CD14-positive monocyte (primary cell): ENCODE results near the gene SH2D7. TPM values are rescaled to one million over a fixed set of nuclear protein-coding genes. Genes with fewer than 3 reads are reported as not detected.

Experiments
- DNase-seq, 3 donors: peaks; one replicate each; pipeline ENCODE4 v3.0.0-alpha.2; 2011 to 2022
- H2AFZ ChIP-seq: 2 replicates; pipeline ENCODE4 v1.6.0; 2012; ENCODE audit warnings: mild to moderate bottlenecking, low read depth, low read length, inconsistent platforms; ENCODE audit not compliant: insufficient read depth, poor library complexity, severe bottlenecking
- H3K27ac ChIP-seq, 2 donors: 1 replicate in 1 of 2; 2 replicates in 1 of 2; pipeline ENCODE4 v1.5.1; 2012 to 2013; ENCODE audit warnings: low read length in 2 of 2, control low read depth in 1 of 2, inconsistent platforms in 1 of 2, low read depth in 1 of 2, mild to moderate bottlenecking in 1 of 2
- H3K27me3 ChIP-seq, 2 donors: one replicate each; pipeline versions ENCODE4 v1.6.0 to v1.6.1; 2011 to 2013; ENCODE audit warnings: low read length in 2 of 2; ENCODE audit not compliant: control insufficient read depth in 2 of 2, insufficient read depth in 2 of 2
- H3K36me3 ChIP-seq, 2 donors: replicated peaks in 1 of 2; 1 replicate in 1 of 2; 2 replicates in 1 of 2; pipeline versions ENCODE4 v1.5.1 to v1.6.1; 2012 to 2013; ENCODE audit warnings: low read length in 2 of 2, control low read depth in 1 of 2, inconsistent platforms in 1 of 2, mild to moderate bottlenecking in 1 of 2; ENCODE audit not compliant: insufficient read depth in 2 of 2, control insufficient read depth in 1 of 2
- H3K4me1 ChIP-seq, 2 donors: 1 replicate in 1 of 2; 2 replicates in 1 of 2; pipeline versions ENCODE4 v1.5.1 to v1.6.1; 2012 to 2013; ENCODE audit warnings: low read length in 2 of 2, control low read depth in 1 of 2, inconsistent platforms in 1 of 2, mild to moderate bottlenecking in 1 of 2, moderate library complexity in 1 of 2; ENCODE audit not compliant: insufficient read depth in 2 of 2, control insufficient read depth in 1 of 2
- H3K4me2 ChIP-seq: replicated peaks from 2 replicates; pipeline ENCODE3; 2012; ENCODE audit warnings: low read length, moderate library complexity, mild to moderate bottlenecking; ENCODE audit not compliant: poor library complexity, severe bottlenecking; ENCODE audit errors: extremely low read depth
- H3K4me3 ChIP-seq, 3 experiments: fragments of 200-600 bp in 1 of 3; sonication (generic) in 1 of 3; replicated peaks in 1 of 3; 1 replicate in 2 of 3; 2 replicates in 1 of 3; pipeline ENCODE4 v1.5.1; 2011 to 2013; ENCODE audit warnings: low read length in 3 of 3, mild to moderate bottlenecking in 3 of 3, control low read depth in 2 of 3, low read depth in 2 of 3, inconsistent platforms in 1 of 3, moderate library complexity in 1 of 3
- H3K79me2 ChIP-seq: 2 replicates; pipeline ENCODE4 v1.6.0; 2012; ENCODE audit warnings: mild to moderate bottlenecking, control low read depth, inconsistent platforms, low read length, moderate library complexity; ENCODE audit not compliant: insufficient read depth
- H3K9ac ChIP-seq: 2 replicates; pipeline ENCODE4 v1.6.0; 2017; ENCODE audit warnings: low read length, mild to moderate bottlenecking; ENCODE audit not compliant: insufficient read depth, poor library complexity, severe bottlenecking
- H3K9me3 ChIP-seq, 2 donors: replicated peaks in 1 of 2; 1 replicate in 1 of 2; 2 replicates in 1 of 2; pipeline versions ENCODE4 v1.5.1 to v1.6.1; 2012 to 2013; ENCODE audit warnings: low read length in 2 of 2, control low read depth in 1 of 2; ENCODE audit not compliant: control insufficient read depth in 1 of 2, insufficient read depth in 1 of 2
- H4K20me1 ChIP-seq: 2 replicates; pipeline ENCODE4 v1.6.0; 2012; ENCODE audit warnings: mild to moderate bottlenecking, low read length, control low read depth, moderate library complexity; ENCODE audit not compliant: insufficient read depth
- H3K27ac Mint-ChIP-seq, 7 donors: one replicate each; pipeline ENCODE4 v1.8.0; 2020; ENCODE audit warnings: mild to moderate bottlenecking in 7 of 7, mixed read lengths in 7 of 7, moderate library complexity in 6 of 7, inconsistent platforms in 2 of 7
- H3K27me3 Mint-ChIP-seq, 3 donors: one replicate each; pipeline ENCODE4 v1.8.0; 2021 to 2022; ENCODE audit warnings: low read depth in 3 of 3, mild to moderate bottlenecking in 3 of 3, mixed read lengths in 3 of 3, moderate library complexity in 3 of 3, inconsistent platforms in 1 of 3
- H3K36me3 Mint-ChIP-seq, 2 donors: one replicate each; pipeline ENCODE4 v1.8.0; 2020; ENCODE audit warnings: mixed read lengths in 2 of 2, inconsistent platforms in 1 of 2, mild to moderate bottlenecking in 1 of 2
- H3K4me1 Mint-ChIP-seq: one replicate; pipeline ENCODE4 v1.8.0; 2020; ENCODE audit warnings: mild to moderate bottlenecking, mixed read lengths
- H3K4me3 Mint-ChIP-seq, 2 donors: one replicate each; pipeline ENCODE4 v1.8.0; 2020; ENCODE audit warnings: mild to moderate bottlenecking in 2 of 2, mixed read lengths in 2 of 2, moderate library complexity in 1 of 2
- H3K9me3 Mint-ChIP-seq, 7 donors: one replicate each; pipeline ENCODE4 v1.8.0; 2020 to 2022; ENCODE audit warnings: mixed read lengths in 7 of 7, mild to moderate bottlenecking in 6 of 7, moderate library complexity in 6 of 7, inconsistent platforms in 2 of 7
- CTCF ChIP-seq: fragments of 200-600 bp; IDR thresholded peaks from one replicate; pipeline ENCODE4 v1.8.0; 2022; ENCODE audit warnings: antibody characterized with exemption, mild to moderate bottlenecking
- WGBS: methylation state at CpG from one replicate; pipeline ENCODE4 v1.1.5; 2013; ENCODE audit warnings: missing lambda C conversion rate; ENCODE audit not compliant: insufficient coverage; 5-methylcytosine and 5-hydroxymethylcytosine counted together
- intact Hi-C, 2 donors: fragments of 100-400 bp; cut with micrococcal nuclease; formaldehyde crosslinking; loops; one replicate each; pipeline versions ENCODE4 v1.15.0 to v1.15.1; 2023
- polyA plus RNA-seq, 3 donors: library from polyadenylated mRNA; depleted of rRNA in 1 of 3; unstranded in 2 of 3; stranded (reverse) in 1 of 3; fragments of 300-500 nt in 2 of 3; fragments of >200 nt in 1 of 3; fragmentation: Illumina TruSeq in 2 of 3; gene quantifications; 1 replicate in 2 of 3; 2 replicates in 1 of 3; pipeline ENCODE4 v1.2.3, GENCODE V29; 2012 to 2021

Gene SH2D7
- polyA plus RNA-seq, 3 donors, result not detected

DNA sequence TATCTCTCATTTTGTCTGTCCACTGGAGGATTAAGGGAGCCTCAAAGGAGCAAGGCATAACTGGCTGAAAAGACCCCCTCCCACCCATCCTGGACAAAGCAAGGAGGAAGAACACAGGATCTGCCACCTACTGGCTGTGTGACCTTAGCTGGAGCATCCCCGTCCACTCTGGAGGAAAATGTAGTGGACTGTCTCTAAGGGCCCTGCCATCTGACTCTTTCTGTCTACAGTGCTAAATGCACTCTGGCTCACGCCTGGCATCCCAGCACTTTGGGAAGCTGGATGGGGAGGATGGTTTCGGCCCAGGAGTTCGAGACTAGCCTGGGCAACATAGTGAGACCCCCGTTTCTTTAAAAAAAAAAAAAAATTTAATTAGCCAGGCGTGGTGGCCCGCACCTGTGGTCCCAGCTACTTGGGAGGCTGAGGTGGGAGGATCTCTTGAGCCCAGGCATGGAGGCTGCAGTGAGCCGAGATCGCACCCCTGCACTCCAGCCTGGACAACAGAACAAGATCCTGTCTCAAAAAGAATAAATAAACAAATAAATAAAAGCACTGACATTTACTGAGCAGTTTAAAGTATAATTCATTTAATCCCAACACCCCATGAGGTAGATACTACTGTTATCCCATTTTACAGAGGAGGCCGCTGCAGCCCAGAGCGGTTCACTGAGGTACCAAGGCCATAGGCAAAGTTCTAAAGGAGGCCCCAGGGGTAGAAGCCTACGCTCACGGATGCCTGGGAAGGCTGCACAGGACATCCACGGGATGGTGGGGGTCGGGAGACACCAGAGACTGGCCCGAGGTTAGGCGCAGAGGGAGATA is 15.9 kb upstream of the SH2D7 start:
- Histone ChIP-seq H3K9me3 (no peaks in the 10 kb centered on the region), H3K4me1 (peaks cover 45 to 65% of the 10 kb centered on the region in 2 donors), H3K4me2 (peak overlapping the region; percentile 99), H3K4me3 (peak overlapping the region; percentile 83 to 97 (median 93)), H3K27ac (peak overlapping the region; percentile 52 to 82), H3K9ac (peak overlapping the region; percentile 78), H3K79me2 (peaks cover 64% of the 10 kb centered on the region), H3K27me3 (no peaks in the 10 kb centered on the region), H3K36me3 (no peaks in the 10 kb centered on the region), H2AFZ (peak overlapping the region; percentile 85), H4K20me1 (peaks cover 30% of the 10 kb centered on the region)
- Mint-ChIP-seq H3K36me3 (peaks cover 7 to 8% of the 10 kb centered on the region in 2 donors), H3K4me3 (peak overlapping the region; percentile 91 to 99), H3K27ac (peak overlapping the region; percentile 41 to 90 (median 89)), H3K27me3 (no peaks in the 10 kb centered on the region), H3K9me3 (peaks cover 0 to 2% (median 0%) of the 10 kb centered on the region in 7 donors), H3K4me1 (peaks cover 41% of the 10 kb centered on the region)
- TF ChIP-seq CTCF, result no peak
- intact Hi-C loops, result no loop called here
- DNase-seq, result no peak
- 22% methylated on average over 12 of the region's 17 CpGs for WGBS

DNA sequence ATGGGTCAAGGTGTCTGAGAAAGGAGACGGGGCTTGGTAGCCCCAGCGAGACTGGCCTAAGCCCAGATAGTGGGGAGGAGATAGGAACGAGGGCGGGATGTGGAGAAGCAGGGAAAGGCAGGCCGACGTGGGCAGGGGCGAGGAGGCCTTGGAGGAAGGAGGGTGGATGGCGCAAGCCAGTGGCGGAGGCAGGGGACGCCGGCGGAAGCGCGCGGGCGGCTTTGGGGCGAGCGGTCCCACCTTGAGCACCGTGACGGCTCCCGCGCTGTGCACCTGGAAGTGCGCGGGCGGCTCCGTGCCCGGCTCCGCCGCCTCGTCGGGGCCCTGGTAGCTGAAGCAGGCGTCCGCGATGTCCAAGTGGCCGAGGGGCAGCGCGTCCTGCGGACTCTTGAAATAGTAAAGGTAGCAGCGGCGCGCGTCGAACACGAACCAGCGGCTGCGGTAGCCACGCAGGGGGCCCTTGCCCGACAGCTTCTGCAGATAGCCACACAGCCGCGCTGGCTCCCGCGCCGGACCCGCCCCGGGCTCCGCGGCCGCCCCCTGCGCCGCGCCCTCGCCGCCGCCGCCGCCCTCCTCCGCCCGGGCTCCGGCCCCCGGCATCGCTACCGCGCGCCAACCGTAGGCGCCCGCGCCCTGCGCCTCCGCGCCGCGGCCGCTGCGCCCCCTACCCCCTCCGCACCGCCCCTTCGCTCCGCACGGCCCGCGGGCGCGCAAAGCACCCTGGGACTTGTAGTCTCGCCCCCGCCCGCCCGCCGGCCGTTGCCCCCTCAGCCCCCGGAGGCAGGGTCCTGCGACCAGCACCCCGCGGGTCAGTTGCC is 15.1 kb upstream of the SH2D7 start, which contains the start of gene TBC1D2B:
Gene TBC1D2B (minus strand): TSS at position 659 of the 818 bp plus-strand sequence. CDS start 59 bp downstream, at position 600.
- WGBS, result 0% methylated on average over 99 of the region's 104 CpGs
- Histone ChIP-seq H4K20me1 (peaks cover 24% of the 10 kb centered on the region), H3K4me2 (peak within 1 kb of the TSS; percentile 99), H3K36me3 (no peaks in the 10 kb centered on the region), H3K27me3 (no peaks in the 10 kb centered on the region), H3K27ac (peak within 1 kb of the TSS; percentile 52 to 82), H2AFZ (peak within 1 kb of the TSS; percentile 85), H3K4me3 (peak within 1 kb of the TSS; percentile 83 to 97 (median 93)), H3K4me1 (peaks cover 44 to 65% of the 10 kb centered on the region in 2 donors), H3K79me2 (peaks cover 56% of the 10 kb centered on the region), H3K9me3 (no peaks in the 10 kb centered on the region), H3K9ac (peak within 1 kb of the TSS; percentile 78)
- TF ChIP-seq CTCF, result no peak
- peak in 2 of 3 donors; percentile 36 to 47 for DNase-seq
- Mint-ChIP-seq H3K27me3 (no peaks in the 10 kb centered on the region), H3K27ac (peak within 1 kb of the TSS; percentile 77 to 90 (median 89)), H3K9me3 (peaks cover 0 to 2% (median 0%) of the 10 kb centered on the region in 7 donors), H3K4me3 (peak within 1 kb of the TSS; percentile 91 to 99), H3K4me1 (peaks cover 46% of the 10 kb centered on the region), H3K36me3 (peaks cover 7 to 8% of the 10 kb centered on the region in 2 donors)
- intact Hi-C loops, result no loop called here
